ENCODE measurements around the gene CD79B. TPM values are rescaled to one million over a fixed set of nuclear protein-coding genes. Genes with fewer than 3 reads are reported as not detected.
"Not testable (repeated sequence)": the region's sequence is repeated elsewhere in the genome, so short reads cannot be mapped to it uniquely, and the experiment has no call there.

Gene CD79B
- polyA plus RNA-seq, 1 of the 3 experiments (the other 2 are of a cell fraction), result 0.10 TPM

GRCh38 chr17:63892316-63893037 is 39.7 kb downstream of the CD79B start:
- H4K20me1 ChIP-seq (ENCODE audit: insufficient read depth); H3K9me3 ChIP-seq; H3K27ac ChIP-seq (ENCODE audit: low read depth in 2 of 2, low read length in 1 of 2); H3K4me1 ChIP-seq (ENCODE audit: control insufficient read depth in 1 of 2, insufficient read depth in 2 of 2, low read depth in 1 of 2, low read length in 1 of 2); H3K36me3 ChIP-seq (replicated peaks in 1 of 2; ENCODE audit: control insufficient read depth in 1 of 2, insufficient read depth in 2 of 2, low read length in 1 of 2); H3K4me2 ChIP-seq; H3K4me3 ChIP-seq (ENCODE audit: low read depth in 2 of 2, low read length in 1 of 2); H3K27me3 ChIP-seq (ENCODE audit: insufficient read depth); H3K9me2 ChIP-seq; POLR2A ChIA-PET; H3K79me2 ChIP-seq (ENCODE audit: insufficient read depth); H3F3A ChIP-seq (replicated peaks; ENCODE audit: insufficient read depth); DNase-seq; H3K9ac ChIP-seq; H2AFZ ChIP-seq (ENCODE audit: low read depth): not testable (repeated sequence)
- CTCF ChIA-PET, result interaction anchor here (1.1 to 1.4 kb wide), 3 partner anchors 18 to 136 kb away, joined by 3 read pairs; partner anchors contain the start of gene CSHL1
- WGBS (ENCODE audit: low lambda C conversion rate), result 79% methylated on average over 11 of the region's 11 CpGs

GRCh38 chr17:63889026-63889848 is 42.9 kb downstream of the CD79B start:
- 14% methylated on average over 9 of the region's 13 CpGs for WGBS (ENCODE audit: low lambda C conversion rate)
- POLR2A ChIA-PET; H2AFZ ChIP-seq (ENCODE audit: low read depth): not testable (repeated sequence)

GRCh38 chr17:63885119-63885518 is 47.0 kb downstream of the CD79B start:
- H3K27ac ChIP-seq (ENCODE audit: low read depth in 2 of 2, low read length in 1 of 2); H3K79me2 ChIP-seq (ENCODE audit: insufficient read depth); H4K20me1 ChIP-seq (ENCODE audit: insufficient read depth); H3K36me3 ChIP-seq (replicated peaks in 1 of 2; ENCODE audit: control insufficient read depth in 1 of 2, insufficient read depth in 2 of 2, low read length in 1 of 2); H3K4me3 ChIP-seq (ENCODE audit: low read depth in 2 of 2, low read length in 1 of 2); H3K9ac ChIP-seq; H3K4me2 ChIP-seq; H3F3A ChIP-seq (replicated peaks; ENCODE audit: insufficient read depth); H3K27me3 ChIP-seq (ENCODE audit: insufficient read depth); H3K9me3 ChIP-seq; CTCF ChIA-PET; H3K9me2 ChIP-seq; H3K4me1 ChIP-seq (ENCODE audit: control insufficient read depth in 1 of 2, insufficient read depth in 2 of 2, low read depth in 1 of 2, low read length in 1 of 2); DNase-seq; H2AFZ ChIP-seq (ENCODE audit: low read depth); POLR2A ChIA-PET: not testable (repeated sequence)
- WGBS (ENCODE audit: low lambda C conversion rate), result 81% methylated on average over 11 of the region's 11 CpGs

More at GRCh38 chr17:63889026-63889848, 42.9 kb downstream of the CD79B start:
- not testable (repeated sequence) for H3K4me1 ChIP-seq (ENCODE audit: control insufficient read depth in 1 of 2, insufficient read depth in 2 of 2, low read depth in 1 of 2, low read length in 1 of 2); H3F3A ChIP-seq (replicated peaks; ENCODE audit: insufficient read depth); H3K9me2 ChIP-seq; H3K36me3 ChIP-seq (replicated peaks in 1 of 2; ENCODE audit: control insufficient read depth in 1 of 2, insufficient read depth in 2 of 2, low read length in 1 of 2); H4K20me1 ChIP-seq (ENCODE audit: insufficient read depth); H3K79me2 ChIP-seq (ENCODE audit: insufficient read depth); H3K4me2 ChIP-seq; H3K9ac ChIP-seq; H3K4me3 ChIP-seq (ENCODE audit: low read depth in 2 of 2, low read length in 1 of 2); H3K9me3 ChIP-seq; H3K27ac ChIP-seq (ENCODE audit: low read depth in 2 of 2, low read length in 1 of 2)
- peaks cover 11% of the 10 kb centered on the region for H3K27me3 ChIP-seq (ENCODE audit: insufficient read depth)
- TF ChIP-seq CTCF (IDR thresholded peaks at IDR 0.05) (peak; percentile 50), RAD21 (IDR thresholded peaks at IDR 0.05; ENCODE audit: low read length) (peak; percentile 39), SMC3 (IDR thresholded peaks at IDR 0.05; ENCODE audit: low read depth, low read length) (peak; percentile 7; the same call in 1 of the 2 replicates)
- CTCF ChIA-PET, result interaction anchor here (0.6 to 2.1 kb wide), 26 partner anchors 10 to 531 kb away, joined by 3 to 10 read pairs (median 4); partner anchors contain the start of gene CSHL1
- DNase-seq, result peak; percentile 48

GRCh38 chr17:63882626-63883126 is 49.5 kb downstream of the CD79B start:
- H4K20me1 ChIP-seq (ENCODE audit: insufficient read depth); H2AFZ ChIP-seq (ENCODE audit: low read depth); H3K27me3 ChIP-seq (ENCODE audit: insufficient read depth); DNase-seq; H3K9me3 ChIP-seq; H3F3A ChIP-seq (replicated peaks; ENCODE audit: insufficient read depth); H3K4me3 ChIP-seq (ENCODE audit: low read depth in 2 of 2, low read length in 1 of 2); H3K36me3 ChIP-seq (replicated peaks in 1 of 2; ENCODE audit: control insufficient read depth in 1 of 2, insufficient read depth in 2 of 2, low read length in 1 of 2); H3K27ac ChIP-seq (ENCODE audit: low read depth in 2 of 2, low read length in 1 of 2); H3K9ac ChIP-seq; H3K4me2 ChIP-seq; H3K79me2 ChIP-seq (ENCODE audit: insufficient read depth); POLR2A ChIA-PET; H3K9me2 ChIP-seq; H3K4me1 ChIP-seq (ENCODE audit: control insufficient read depth in 1 of 2, insufficient read depth in 2 of 2, low read depth in 1 of 2, low read length in 1 of 2): not testable (repeated sequence)
- WGBS (ENCODE audit: low lambda C conversion rate), result 69% methylated on average over 8 of the region's 9 CpGs
- CTCF ChIA-PET, result interaction anchor here (1.4 to 2.7 kb wide), 3 partner anchors 17 to 110 kb away, joined by 5 to 15 read pairs (median 5); no protein-coding TSS in a partner anchor
